Activated effector memory CD4-positive, alpha-beta T cell treated with Interleukin-2 at 50 U/mL for 16 hours (primary cell): Measurements from ENCODE around the gene ITM2C.

ENCODE experiments used
- DNase-seq: peaks from one replicate; pipeline ENCODE4 v3.0.0-alpha.2; 2020

Gene ITM2C

DNA sequence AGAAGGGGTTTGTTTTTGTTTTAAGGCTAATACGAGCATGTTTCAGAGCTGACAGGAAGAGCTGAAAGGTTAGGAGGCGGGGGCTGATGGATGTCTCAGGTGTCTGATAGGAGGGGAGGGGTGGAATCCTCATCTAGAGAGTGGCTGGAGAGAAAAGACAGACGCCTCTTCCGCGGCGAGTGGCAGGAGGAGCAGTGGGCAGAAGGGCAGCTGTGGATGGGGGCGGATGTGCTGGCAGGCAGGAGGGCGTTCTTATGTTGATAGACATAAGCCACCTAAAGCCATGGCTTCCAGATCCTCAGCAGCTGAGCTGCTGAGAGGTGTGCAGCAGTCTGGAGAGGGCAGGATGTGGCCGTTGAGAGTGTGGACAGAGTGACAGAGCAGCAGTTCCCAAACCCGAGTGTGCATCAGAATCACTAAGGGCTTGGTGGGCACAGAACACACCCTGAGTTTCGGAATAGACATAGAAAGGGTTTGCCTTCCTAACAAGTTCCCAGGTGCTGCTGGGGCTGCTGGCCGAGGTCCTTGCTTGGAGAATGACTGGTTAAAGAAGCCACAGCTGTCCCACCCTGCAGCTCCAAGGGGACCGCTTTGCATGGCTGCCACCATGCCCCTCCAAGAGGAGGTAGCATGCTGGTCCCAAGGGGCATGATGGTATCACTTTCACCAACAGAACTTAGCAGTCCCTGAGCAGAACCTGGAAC, 3.0 kb upstream of the ITM2C start:
- DNase-seq = no peak

DNA sequence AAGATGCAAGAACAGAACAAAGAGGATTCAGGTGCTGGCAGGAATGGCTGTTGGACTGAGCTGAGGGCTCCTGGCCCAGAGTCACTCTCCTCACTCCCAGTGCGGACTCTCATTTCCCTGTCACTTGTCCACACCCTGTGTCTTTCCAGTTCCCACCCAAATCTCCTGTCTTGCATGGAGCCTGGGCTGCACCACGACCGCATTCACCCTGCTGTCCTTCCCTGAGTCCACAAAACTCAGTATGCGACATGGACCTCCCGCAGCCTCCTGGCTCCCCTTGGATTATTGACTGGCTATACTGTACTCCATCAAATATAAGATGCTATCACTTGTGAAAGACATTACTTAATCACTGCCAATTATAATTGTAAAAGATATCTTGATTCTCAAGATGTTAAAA, 2.5 kb upstream of the ITM2C start:
- no peak for DNase-seq

DNA sequence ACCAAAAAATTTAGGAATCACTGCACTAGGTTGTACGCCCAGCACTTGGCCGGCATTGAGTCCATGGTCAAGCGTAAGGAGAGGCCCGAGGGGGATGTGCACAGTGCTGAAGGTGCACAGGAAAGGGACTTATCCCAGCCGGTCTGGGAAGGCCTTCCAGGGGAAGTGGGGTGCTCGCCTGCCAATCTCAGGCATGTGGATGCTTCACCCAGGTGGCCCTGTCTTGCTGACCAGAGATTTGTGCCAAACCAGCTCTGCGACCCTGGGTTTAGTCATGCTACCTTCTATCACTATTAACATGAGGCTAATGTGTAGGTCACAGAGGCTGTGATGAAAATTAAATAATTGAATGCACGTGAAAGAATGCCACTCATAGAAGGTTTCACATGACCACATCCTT, 1.7 kb upstream of the ITM2C start:
- DNase-seq = no peak

DNA sequence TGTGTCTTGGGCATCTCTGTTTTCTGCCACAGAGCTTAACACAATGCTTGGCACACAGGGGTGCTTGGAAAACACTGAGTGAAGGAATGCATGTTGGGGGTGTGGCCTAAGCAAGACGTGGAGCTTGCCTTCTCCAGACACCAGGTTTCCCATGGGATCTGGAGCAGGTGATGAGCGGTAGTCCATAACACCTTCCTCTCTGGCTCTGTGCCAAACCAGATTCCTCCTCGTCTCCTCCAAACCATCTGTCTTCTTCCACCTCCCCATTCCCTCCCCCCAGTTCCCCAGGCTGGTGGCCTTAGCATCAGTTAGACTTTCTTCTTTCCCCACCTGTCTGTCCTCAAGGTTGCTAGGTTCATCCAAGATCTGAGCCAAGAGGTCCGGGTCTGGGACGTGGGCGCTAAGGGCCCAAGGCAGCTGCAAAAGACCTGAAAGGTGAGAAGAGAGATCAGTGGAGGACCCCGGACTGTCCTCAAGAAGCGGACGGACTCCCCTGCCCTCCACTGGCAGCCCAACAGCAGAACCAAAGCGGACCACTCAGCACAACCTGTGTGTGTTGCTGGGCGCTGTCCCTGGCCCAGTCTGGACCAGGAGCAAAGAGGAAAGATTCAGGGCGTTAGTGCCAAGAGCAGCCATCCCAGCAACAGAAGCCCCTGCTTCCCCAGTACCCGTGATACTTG, 1.2 kb upstream of the ITM2C start:
- DNase-seq = no peak

DNA sequence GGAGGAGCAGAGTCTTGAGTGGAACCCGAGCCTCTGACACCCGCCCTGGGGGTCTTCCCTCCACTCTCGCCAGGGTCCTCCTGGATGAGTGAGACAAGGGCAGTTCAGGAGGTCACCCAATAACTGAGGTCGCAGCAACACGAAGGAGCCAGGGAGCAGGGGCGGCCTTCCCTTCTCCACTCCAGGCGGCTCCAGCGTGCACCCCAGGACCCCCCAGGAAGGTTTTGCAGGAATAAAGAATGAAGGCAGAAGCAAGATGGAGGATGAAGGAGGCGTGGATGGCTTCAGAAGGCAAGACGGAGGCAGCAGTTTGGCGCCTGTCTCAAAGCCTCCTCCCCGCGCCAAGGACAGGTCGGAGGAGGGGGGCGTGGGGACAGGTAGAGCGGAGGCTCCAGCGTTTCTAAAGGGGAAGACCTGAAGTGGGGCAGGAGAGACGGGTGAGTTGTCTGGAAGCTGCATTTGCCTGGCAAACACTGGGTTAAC, 579 bp upstream of the ITM2C start:
- no peak for DNase-seq

DNA sequence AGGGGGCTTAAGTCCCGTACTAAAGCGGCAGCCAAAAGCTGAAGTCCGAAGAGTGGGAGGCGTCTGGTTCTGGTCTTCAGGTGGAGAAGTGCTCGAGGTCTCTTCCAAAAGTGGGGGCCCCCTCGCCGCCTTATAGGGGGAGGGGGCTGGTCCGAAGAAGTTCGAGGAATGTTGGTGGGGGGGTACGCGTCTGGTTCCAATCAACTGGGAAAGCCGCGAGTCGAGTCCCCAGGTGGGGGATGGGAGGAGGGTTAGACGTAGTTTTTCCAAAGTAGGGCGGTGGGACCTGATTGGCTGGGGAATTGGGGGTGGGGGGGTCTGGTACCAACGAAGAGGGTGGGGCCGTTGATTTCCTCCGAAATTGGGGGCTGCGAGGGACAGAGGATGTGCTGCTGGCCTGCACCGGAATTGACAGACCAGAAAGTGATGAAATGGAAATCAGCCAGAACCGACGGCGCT, 594 bp downstream of the ITM2C start:
- DNase-seq = no peak

DNA sequence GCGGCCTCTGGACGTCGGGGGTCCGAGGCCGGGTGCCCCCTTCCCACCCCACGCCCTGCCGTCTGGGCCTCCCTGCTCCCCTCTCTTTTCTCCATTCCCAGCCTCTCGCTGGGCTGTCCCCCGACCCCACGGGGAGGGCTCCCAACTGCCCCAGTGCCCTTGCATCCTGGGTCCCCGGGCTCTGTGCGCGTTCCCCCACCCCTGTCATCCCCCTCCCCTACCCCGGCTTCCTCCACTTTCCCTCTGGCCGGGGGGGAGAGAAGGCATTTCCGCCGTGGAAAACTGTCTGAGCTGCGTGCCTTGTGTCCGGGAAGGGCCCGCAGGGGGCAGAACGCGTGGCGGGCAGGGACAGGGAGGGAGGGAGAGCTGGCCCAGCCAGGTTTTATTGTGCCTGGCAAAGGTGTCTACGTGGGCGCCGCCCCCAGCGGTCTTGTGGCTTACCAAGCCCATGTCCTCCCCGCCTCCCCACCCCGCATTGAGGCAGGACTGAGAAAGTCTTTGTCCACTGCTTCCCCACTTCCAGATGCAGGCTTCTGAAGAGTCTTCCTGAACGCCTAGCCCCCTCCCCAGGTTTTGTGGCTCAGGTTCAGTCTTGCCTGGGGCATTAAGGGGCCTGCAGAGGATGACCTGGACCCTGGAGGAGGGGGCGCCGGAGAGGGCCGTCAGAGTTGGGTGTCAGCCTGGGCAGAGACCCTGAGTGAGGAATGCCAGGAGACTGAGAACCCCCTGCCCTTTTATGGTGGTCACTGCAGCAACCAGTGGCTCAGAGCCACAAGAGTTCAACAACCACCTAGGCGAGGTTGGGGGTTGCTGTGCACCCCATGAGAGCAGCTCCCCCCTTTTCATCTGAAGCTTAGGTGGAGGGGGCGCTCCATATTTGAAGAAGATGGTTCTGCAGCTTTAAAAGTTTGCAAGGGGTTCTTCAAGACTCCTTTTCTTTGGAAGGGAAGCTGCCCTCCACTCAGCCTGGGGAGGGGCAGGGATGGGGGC, 1.3 kb downstream of the ITM2C start:
- DNase-seq = peak; percentile 27

DNA sequence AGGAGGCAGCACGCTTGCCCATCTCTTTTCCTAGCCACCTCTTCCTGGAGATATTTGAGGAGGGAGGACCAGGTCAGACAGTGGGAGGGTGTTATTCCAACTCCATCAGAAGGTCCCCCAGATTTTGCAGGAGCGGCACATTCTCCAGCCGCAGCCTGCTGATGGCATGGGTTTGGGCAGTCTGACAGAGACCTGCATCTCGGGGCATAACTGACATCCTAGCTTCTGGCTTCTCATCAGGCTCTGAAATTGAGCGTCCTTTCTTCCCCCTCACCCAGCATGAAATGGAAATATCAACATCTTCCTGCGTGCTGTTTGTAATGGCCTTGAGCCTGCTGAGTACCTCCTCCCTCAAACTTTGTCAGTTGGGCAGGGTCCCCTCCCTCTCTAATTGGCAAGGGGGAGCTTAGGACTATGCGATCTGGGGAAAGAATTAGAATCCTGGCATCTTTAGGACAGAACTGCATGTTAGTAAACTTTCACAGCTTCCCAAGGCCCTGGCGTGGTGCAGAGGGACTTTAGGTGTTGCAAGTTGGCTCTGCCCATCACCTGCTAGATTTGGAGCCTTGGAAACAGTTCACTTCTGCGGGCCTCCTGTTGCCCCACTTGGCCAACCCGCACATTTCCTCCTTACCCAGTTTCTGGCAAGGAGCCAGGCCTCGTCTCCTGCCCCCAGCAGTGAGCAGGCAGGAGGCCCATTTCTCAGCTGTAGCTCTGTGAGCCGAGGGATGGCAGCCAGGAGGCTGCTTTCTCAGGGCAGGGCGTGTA, 2.2 kb downstream of the ITM2C start:
- DNase-seq = peak; percentile 52

DNA sequence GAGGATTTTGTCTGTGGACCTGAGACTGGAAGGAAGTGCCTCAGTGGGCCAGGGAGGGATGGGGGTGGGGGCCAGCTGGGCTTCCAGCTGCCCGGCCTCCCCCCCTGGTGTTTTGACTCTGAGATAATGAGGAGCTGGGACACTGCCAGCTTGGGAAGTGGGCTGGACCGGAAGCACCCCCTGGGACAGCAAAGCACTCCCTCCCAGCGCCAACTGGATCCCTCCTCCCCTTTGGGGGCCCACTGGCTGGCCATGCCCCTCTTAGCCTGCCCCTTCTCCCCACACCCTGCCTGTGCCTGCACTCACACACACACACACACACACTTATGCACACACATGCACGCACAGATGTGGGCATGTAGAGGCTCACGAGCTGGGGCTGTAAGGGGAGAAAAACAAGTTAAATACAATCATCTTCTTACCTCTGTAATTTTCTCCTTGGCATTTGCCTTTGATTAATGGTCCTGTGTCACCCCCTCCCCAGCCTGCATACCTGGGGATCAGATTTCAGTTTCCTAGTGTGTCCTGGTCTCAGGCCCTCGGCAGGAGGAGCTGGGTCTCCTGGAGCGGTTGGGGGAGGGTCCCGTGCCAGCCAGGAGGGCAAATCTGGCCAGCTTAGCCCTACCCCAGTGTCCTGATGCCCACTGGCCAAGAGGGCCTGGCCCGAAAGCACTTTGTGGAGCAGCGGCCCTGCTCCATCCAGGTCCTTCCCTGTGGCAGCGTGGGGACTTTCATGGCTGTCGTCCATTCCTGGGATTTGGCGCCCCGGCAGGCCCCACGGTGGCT, 3.6 kb downstream of the ITM2C start:
- no peak for DNase-seq

DNA sequence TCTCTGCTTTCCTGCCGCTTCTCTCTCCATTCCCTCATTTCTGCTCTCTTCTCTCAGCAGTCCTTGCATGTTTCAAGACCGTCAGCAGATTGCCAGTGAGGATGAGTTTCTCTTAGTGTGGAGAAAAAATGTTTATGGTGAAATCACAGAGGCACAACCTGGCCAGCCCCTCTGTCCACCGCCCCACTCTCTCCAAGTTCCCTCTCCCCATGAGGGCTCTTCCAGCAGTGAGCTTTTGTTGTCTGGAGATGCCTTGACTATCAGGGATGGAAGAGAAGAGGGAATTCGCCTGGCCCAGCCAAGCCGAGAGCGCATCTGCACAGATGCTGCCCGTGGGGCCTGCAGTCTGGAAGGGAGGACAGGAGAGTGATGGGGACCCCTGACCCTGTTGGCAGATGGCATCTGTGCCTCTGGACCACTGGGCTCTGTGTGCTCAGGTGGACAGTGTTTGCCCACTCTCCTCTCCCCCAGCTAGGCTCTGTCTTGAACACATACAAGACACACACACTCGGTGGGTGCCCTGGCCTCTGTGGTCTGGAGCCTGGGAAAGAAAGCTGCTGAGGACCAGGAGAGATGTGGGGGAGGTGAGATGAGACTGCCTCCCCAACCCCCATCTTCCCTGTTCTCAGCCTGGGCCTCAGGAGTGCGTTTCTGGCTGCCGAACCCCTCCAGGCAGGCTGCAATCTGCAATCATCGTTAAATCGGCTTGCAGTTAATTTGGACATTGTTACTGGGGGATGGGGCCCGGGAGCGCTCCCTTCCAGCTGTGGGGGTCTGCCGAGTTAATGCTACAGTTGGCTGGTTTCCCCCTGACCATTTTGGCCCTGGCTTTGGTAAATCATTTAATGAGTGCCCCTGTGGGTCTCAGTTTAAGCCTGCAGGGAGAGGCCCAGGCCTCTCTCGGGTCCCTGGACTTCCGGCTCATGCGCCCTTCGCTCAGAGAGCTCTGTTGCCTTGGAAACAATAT, 4.5 kb downstream of the ITM2C start:
- no peak for DNase-seq

DNA sequence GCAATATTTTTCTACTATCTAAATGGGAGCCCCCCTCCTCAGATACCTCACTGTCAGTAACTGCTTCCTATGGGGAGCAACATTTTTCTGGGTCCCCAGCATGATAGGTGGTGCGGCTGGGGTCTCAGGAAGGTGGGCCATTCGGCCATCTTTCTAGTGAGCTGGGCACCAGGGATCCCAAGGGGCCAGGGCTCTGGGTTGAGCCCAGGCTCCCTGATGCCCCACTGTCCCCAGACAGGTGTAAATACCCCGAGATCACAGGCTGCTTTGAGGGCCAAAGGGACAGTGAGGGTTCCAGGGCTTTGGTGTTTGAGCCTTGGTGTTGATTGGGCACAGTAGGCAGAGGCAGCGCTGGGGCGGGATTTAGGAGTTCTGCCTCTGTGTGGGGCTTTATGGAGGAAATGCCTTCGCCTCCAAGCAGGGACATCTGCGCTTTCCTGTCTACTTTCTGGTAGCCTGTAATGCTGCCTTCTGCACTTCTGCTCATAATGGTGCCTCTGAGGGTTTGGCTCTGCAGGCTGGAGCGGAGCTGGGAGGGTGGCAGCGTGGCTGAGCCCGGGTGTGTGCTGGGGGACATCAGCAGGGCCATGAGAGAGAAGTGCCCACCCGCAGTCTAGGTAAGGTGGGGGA, 5.3 kb downstream of the ITM2C start:
- no peak for DNase-seq

DNA sequence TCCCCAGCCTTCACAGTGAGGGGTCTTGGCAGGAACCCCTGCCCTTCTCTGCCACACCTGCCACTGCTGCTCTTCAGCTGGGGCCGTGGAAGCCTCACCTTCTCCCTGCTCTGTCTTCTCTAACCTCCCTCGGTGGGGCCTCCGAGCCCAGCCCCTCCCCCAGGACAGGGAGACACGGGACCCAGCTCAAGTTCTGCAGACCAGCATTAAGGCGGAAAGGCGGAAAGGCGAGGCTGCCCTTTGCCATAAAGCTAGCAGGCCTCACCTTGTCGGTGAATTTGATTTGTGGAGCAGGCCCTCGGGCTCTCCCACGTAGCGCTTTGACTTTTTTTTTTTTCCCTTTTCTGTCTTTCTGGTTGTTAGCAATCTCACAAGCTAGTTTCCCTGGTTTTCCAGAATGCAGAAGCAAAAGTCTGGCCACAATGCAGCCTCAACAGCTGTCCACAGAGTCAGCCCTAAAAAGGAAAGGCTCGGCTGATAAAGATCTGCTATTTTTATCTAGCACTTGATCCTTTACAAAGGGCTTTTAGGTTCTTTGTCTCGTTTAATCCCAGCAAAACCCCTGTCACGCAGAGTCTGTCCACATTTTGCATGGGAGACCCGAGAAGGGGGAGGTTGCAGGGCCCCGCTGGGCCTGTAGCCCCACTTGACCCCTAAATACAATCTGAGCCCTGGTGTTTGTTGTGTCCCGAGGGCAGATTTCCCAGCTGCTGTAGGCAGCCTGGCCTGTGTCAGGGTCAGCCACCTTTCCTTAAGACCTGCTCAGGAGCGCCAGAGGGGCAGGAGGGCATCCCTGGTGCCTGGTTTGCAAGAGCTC, 6.0 kb downstream of the ITM2C start:
- no peak for DNase-seq

DNA sequence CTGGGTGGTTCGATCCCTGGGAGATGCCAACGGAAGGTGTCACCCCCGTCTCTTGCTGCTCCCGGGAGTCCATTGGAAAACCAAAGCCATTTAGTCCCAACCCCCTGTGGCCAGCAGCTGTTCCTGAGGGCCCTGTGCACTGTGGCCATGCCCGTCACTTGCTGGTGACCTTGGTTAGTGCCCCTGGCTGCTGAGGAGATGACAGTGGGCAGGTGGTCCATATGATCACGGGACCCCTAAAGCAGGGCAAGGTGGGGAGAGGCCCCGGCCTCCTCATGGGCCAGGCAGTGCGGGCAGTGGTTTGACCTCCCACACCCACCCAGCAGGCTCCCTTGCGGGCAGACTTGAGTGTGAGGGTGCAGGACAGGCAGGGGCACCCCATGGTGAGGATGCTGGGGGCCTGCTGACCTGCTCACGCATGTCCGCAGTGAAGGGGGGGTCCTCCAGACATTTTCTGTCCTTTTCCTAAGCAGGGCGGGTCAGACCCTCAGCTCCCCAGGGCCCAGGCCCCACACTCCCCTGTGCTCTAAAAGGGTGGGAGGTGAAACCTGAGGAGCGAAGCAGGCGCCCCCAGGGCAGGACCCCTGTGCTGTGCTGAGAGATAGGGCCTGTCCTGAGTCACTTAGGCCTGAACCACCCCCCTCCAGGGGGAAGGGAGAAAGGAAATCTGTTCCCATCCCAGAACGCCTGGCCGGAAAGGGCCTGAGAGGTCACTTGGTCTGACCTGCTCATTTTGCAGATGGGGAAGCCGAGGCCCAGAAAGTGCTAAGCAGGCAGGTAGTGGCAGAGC, 6.8 kb downstream of the ITM2C start:
- no peak for DNase-seq

DNA sequence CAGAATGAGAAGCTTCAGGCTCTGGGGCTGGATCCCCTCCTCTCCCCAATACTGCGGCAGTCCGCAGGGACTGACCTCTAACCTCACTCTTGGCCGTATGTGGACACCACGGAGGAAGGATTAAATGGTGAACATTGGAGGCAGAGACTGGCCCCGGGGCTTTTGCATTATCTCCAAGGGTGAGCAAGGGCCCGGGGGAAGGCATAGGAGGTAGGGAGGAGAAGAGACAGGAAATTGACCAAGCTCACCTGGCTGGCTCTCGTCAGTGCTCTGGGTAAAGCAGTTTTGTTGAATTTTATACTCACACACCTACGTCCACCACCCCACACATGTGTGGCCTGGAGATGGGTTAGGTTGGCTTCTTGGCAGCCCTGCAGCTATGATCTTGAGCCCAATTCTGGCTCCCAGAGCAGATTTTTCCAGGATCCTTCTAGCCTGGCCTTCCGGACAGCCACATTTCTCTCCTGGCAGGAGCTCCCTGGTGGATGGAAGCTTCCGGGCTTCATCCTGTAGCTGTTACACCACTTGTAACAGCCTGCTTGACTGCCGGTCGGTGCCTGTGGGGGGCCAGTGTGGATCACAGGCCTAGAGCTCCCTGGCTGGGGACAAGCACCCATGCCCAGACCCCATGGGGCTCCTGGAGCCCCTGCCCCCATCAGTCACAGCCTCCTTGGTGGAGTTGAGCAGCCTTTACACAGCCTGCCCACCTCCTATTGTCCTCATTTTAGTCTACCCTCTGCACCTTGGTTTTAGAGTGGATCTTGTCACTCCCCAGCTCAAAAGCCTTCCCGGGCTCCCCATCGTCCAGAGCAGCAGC, 7.6 kb downstream of the ITM2C start:
- no peak for DNase-seq

DNA sequence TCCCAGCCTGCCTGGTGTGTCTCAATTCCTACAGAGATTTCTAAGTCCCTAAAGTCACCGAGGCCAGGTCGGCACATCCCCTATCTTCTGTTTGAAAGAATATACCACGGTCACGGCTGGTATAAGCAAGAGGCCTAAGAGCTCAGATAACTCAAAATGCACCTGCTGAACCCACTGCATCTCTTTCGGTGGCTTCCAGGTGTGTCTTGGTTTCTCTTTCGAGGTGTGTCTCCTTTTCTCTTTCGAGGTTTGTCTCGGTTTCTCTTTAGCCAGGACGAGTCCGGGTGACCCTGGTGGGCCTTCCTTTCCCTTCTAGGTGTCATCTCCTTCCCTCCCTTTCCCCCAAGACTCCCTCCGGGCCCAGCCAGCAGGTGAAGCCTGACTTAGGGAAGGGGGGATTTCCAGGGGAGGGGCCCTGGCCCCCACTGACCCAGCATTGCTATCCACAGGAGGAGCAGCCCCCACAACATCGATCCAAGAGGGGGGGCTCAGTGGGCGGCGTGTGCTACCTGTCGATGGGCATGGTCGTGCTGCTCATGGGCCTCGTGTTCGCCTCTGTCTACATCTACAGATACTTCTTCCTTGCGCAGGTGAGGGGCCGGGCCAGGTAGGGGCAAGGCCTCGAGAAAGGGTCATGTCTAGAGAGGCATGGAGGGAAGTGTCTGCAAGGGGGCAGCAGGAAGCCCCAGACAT, 8.4 kb downstream of the ITM2C start:
- DNase-seq = no peak

DNA sequence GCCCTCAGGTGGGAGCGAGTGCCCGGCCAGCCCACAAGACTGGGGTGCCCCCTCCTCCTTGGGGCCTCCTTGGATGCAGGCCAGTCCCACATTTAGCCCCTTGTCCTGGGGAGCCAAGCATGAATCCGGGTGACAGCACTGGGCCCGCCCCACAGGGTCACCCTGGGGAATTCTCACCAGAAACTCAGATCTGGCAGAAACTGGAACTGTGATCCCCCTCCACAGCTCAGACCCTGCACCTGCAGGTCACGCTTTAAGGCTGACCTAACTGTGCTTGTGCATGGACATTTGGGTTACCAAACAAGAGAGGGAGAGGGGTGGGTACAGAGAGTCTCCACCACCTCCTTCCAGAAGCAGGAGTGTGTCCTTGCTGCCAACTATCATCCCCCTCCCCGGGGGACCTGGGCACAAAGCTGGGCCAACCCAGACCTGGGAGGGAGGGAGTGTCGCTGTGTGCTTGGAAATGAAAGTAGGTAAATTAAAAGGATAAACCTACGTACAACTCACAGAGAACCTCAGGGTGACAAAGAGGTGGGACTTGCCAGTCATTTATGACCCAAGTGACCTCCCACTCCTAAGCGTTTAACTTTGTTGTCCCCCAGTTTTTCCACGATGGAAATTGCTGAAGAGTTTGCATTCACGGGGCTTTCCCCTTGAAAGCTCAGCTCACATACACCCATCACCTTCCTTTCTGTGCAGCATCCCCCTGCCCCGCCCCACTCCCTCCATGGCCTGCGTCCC, 9.1 kb downstream of the ITM2C start:
- no peak for DNase-seq
